Measurements from ENCODE around the gene CHP2. TPM values are rescaled to one million over a fixed set of nuclear protein-coding genes. Genes with fewer than 3 reads are reported as not detected.
"Not testable (repeated sequence)": the region's sequence is repeated elsewhere in the genome, so short reads cannot be mapped to it uniquely, and the experiment has no call there.

CHP2 gene
- total RNA-seq, 4 donors from 2014 or later = 0.09 to 0.38 TPM; not detected in 2

GRCh38 chr16:23710008-23710407 lies 44.8 kb upstream of the CHP2 start:
- intact Hi-C loops (cut with DNase I) = no loop called here
- DNase-seq = no peak
- WGBS, 2 donors = 68 to 78% methylated on average over 2 of the region's 2 CpGs
- H3K27ac ChIP-seq = no peak overlapping the region
- no peak overlapping the region for H3K4me3 ChIP-seq
- no peaks in the 10 kb centered on the region for H3K36me3 ChIP-seq
- peaks cover 0 to 53% (median 4%) of the 10 kb centered on the region in 4 donors for H3K27me3 ChIP-seq
- TF ChIP-seq CTCF (IDR thresholded peaks at IDR 0.05) (no peak), POLR2A (IDR thresholded peaks at IDR 0.05) (no peak)
- H3K9me3 ChIP-seq = peaks cover 0 to 16% (median 8%) of the 10 kb centered on the region in 3 donors
- H3K4me1 ChIP-seq = peaks cover 0 to 15% (median 0%) of the 10 kb centered on the region in 3 donors

GRCh38 chr16:23710504-23710903 lies 44.3 kb upstream of the CHP2 start:
- H3K27ac ChIP-seq = no peak overlapping the region
- no peaks in the 10 kb centered on the region for H3K36me3 ChIP-seq
- TF ChIP-seq POLR2A (IDR thresholded peaks at IDR 0.05) (no peak), CTCF (IDR thresholded peaks at IDR 0.05) (no peak)
- H3K4me3 ChIP-seq = no peak overlapping the region
- peaks cover 0 to 16% (median 8%) of the 10 kb centered on the region in 3 donors for H3K9me3 ChIP-seq
- 88 to 93% methylated on average over 2 to 3 of the region's 3 CpGs for WGBS, 2 donors
- DNase-seq = no peak
- peaks cover 0 to 15% (median 0%) of the 10 kb centered on the region in 3 donors for H3K4me1 ChIP-seq
- intact Hi-C loops (cut with DNase I) = no loop called here
- peaks cover 0 to 57% (median 4%) of the 10 kb centered on the region in 4 donors for H3K27me3 ChIP-seq

- Histone ChIP-seq H3K4me3 (no peak overlapping the region), H3K27ac (no peak overlapping the region), H3K36me3 (no peaks in the 10 kb centered on the region), H3K27me3 (peaks cover 0 to 61% (median 4%) of the 10 kb centered on the region in 4 donors), H3K4me1 (peaks cover 0 to 15% (median 0%) of the 10 kb centered on the region in 3 donors), H3K9me3 (peaks cover 0 to 16% (median 8%) of the 10 kb centered on the region in 3 donors)
- DNase-seq = no peak
- intact Hi-C loops (cut with DNase I) = no loop called here
- 48% methylated on average over 4 of the region's 4 CpGs; no CpG with 5 or more reads in 1 of the 2 donors for WGBS, 2 donors
- TF ChIP-seq POLR2A (IDR thresholded peaks at IDR 0.05) (no peak), CTCF (IDR thresholded peaks at IDR 0.05) (no peak)
These were observed 43.0 kb upstream of the CHP2 start for GRCh38 chr16:23711785-23712184.

- intact Hi-C loops (cut with DNase I) = no loop called here
- TF ChIP-seq POLR2A (IDR thresholded peaks at IDR 0.05) (no peak), CTCF (IDR thresholded peaks at IDR 0.05) (no peak)
- H3K9me3 ChIP-seq = peaks cover 0 to 16% (median 8%) of the 10 kb centered on the region in 3 donors
- H3K4me3 ChIP-seq = peak within 1 kb of the TSS in 2 of 4 donors; percentile 7 to 47
- no peak within 1 kb of the TSS for H3K27ac ChIP-seq
- peaks cover 0 to 15% (median 0%) of the 10 kb centered on the region in 3 donors for H3K4me1 ChIP-seq
- peaks cover 0 to 66% (median 4%) of the 10 kb centered on the region in 4 donors for H3K27me3 ChIP-seq
- no CpG with 5 or more reads among the region's 37 CpGs for WGBS, 2 donors
- no peak for DNase-seq
- no peaks in the 10 kb centered on the region for H3K36me3 ChIP-seq
These were observed 41.9 kb upstream of the CHP2 start, which contains the start of gene ERN2 for GRCh38 chr16:23712976-23713375. TSS of gene ERN2 (minus strand) at chr16:23713222. CDS start at chr16:23713187, 35 bp downstream.

GRCh38 chr16:23716484-23716883 lies 38.3 kb upstream of the CHP2 start:
- no peaks in the 10 kb centered on the region for H3K36me3 ChIP-seq
- no peaks in the 10 kb centered on the region for H3K9me3 ChIP-seq
- no peak overlapping the region for H3K4me3 ChIP-seq
- H3K27ac ChIP-seq = no peak overlapping the region
- WGBS, 2 donors = 71 to 74% methylated on average over 5 of the region's 5 CpGs
- intact Hi-C loops (cut with DNase I) = no loop called here
- H3K4me1 ChIP-seq = peaks cover 0 to 15% (median 0%) of the 10 kb centered on the region in 3 donors
- H3K27me3 ChIP-seq = peaks cover 0 to 66% (median 4%) of the 10 kb centered on the region in 4 donors
- no peak for DNase-seq
- TF ChIP-seq CTCF (IDR thresholded peaks at IDR 0.05) (no peak), POLR2A (IDR thresholded peaks at IDR 0.05) (no peak)

GRCh38 chr16:23722613-23723240 lies 32.1 kb upstream of the CHP2 start:
- intact Hi-C loops (cut with DNase I); H3K4me3 ChIP-seq; DNase-seq; H3K4me1 ChIP-seq; H3K9me3 ChIP-seq; H3K36me3 ChIP-seq; H3K27ac ChIP-seq: not testable (repeated sequence)
- H3K27me3 ChIP-seq = peaks cover 0 to 38% (median 0%) of the 10 kb centered on the region in 4 donors
- 49 to 63% methylated on average over 9 of the region's 9 CpGs for WGBS, 2 donors

All from esophagus squamous epithelium (tissue), 5 donors.